SH-SY5Y (cell line): ENCODE data around the gene MTIF2.

ENCODE experiments used
- GATA2 ChIP-seq: IDR thresholded peaks from 2 replicates; pipeline ENCODE4 v1.6.1; 2011; ENCODE audit warnings: mild to moderate bottlenecking, low read depth, low read length
- GATA3 ChIP-seq: IDR thresholded peaks from 2 replicates; pipeline ENCODE4 v1.6.1; 2011; ENCODE audit warnings: low read depth, mild to moderate bottlenecking, low read length, moderate library complexity

DNA sequence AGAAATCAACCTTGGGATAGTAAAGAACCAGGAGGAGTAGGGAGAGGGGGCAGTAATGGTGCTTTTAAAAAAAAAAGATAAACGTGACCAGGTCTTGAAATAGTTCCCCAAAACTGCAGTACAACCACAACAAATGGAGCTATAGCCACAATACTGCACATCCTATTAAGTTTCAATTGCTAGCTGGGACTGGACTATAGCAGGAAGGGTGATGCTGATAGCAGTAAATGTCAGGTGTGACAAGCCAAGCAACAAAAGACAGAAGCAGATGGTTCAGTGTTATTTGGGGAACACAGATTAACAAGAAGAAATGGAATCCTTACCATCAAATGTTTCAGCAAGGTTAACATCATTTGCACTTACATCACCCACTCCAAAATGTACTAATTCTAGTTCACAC is 26.4 kb downstream of the MTIF2 start:
- TF ChIP-seq GATA3 (no peak), GATA2 (no peak)
